ENCODE data around the gene GGA1. TPM values are rescaled to one million over a fixed set of nuclear protein-coding genes. Genes with fewer than 3 reads are reported as not detected.

Gene GGA1
- total RNA-seq, 6 donors from 2014 or later, result 52.4 to 226 (median 68.3) TPM

- WGBS, 2 donors, result 72 to 74% methylated on average over 4 to 6 of the region's 6 CpGs
- H3K9me3 ChIP-seq, result no peaks in the 10 kb centered on the region
- H3K4me1 ChIP-seq, result peaks cover 9 to 16% (median 12%) of the 10 kb centered on the region in 4 donors
- no peaks in the 10 kb centered on the region for H3K27me3 ChIP-seq
- H3K27ac ChIP-seq, result no peak overlapping the region
- no peak for TF ChIP-seq EP300 (IDR thresholded peaks at IDR 0.05)
- no peak for TF ChIP-seq POLR2A (IDR thresholded peaks at IDR 0.05)
- TF ChIP-seq CTCF (IDR thresholded peaks at IDR 0.05), result no peak
- TF ChIP-seq POLR2AphosphoS5 (IDR thresholded peaks at IDR 0.05), result no peak
- no peak for ATAC-seq (ENCODE audit: low FRiP score in 2 of 2)
- DNase-seq, result no peak
- peaks cover 0 to 12% (median 3%) of the 10 kb centered on the region in 4 donors for H3K36me3 ChIP-seq
- H3K4me3 ChIP-seq, result no peak overlapping the region
Measured at GRCh38 chr22:37669586-37669985, 61.0 kb downstream of the GGA1 start.

DNA sequence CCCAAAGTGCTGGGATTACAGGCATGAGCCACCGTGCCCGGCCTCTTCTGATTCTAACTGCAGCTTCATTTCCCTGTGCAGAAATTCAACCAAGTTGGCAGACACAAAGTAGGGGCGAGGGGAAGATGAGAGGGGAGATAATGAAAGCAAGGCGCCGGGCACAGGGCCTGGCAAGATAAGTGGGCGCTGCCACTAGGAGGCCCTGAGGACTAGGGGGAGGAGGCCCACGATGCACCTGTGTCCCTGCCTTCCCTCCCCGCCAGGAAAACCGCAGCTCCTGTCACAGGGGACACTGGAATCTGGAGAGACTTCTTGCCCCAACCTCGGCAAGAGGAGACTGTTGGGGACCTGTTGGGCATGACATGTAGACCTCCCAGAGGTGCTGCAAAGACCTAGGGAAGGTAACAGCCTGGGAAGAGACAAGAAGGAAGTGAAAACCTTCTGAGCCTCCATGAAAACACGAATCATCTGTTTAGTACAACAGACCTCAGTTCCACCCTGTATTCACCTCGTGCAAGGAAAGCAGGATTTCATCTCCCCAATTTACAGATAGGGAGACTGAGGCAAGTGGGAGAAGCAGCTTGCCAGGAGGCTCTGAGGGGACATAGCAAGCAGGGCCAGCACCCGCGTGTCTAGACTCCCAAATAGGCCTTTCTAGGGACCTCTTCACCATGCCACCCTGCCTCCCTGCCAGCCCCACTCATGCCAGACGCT, 63.7 kb downstream of the GGA1 start:
- Histone ChIP-seq H3K4me3 (no peak overlapping the region), H3K27ac (peak overlapping the region in 1 of 4 donors; percentile 95), H3K36me3 (no peaks in the 10 kb centered on the region), H3K9me3 (no peaks in the 10 kb centered on the region), H3K27me3 (no peaks in the 10 kb centered on the region), H3K4me1 (peaks cover 28 to 42% (median 38%) of the 10 kb centered on the region in 4 donors)
- ATAC-seq (ENCODE audit: low FRiP score in 2 of 2) (no peak), DNase-seq (no peak)
- WGBS, 2 donors, result 63% methylated on average over 15 of the region's 15 CpGs
- TF ChIP-seq CTCF (IDR thresholded peaks at IDR 0.05) (no peak), EP300 (IDR thresholded peaks at IDR 0.05) (no peak), POLR2A (IDR thresholded peaks at IDR 0.05) (no peak), POLR2AphosphoS5 (IDR thresholded peaks at IDR 0.05) (no peak)

DNA sequence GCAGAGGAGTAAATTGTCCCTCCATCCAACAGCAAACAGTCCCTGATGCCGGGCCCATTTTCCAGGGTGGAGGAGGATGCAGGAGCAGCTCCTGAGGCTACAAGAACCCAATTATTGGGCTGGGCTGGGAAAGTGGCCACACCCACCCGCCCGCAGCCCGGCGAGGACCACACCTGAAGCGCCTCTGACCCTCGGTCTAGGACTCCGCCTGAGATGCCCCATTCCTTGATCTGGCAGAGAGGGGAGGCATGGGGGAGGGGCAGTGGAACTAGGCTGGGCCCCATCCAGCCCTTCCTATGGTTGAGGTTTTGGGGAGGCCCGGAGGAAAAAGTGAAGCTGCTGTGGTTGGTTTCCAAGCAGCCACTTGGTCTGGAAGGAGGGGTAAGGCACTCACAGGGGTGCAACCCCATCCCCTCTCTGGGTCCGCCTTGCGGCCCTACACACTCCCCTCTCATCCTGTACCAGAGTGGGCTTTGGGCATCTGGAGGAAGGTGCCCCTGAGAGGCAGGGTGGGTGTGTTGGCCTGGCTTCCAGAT, 64.4 kb downstream of the GGA1 start:
- 69 to 78% methylated on average over 3 to 10 of the region's 11 CpGs for WGBS, 2 donors
- Histone ChIP-seq H3K36me3 (peaks cover 0 to 4% (median 0%) of the 10 kb centered on the region in 4 donors), H3K4me1 (peaks cover 34 to 48% (median 40%) of the 10 kb centered on the region in 4 donors), H3K27me3 (no peaks in the 10 kb centered on the region), H3K4me3 (no peak overlapping the region), H3K27ac (peak overlapping the region in 2 of 4 donors; percentile 34 to 95), H3K9me3 (no peaks in the 10 kb centered on the region)
- DNase-seq (no peak), ATAC-seq (ENCODE audit: low FRiP score in 2 of 2) (no peak)
- TF ChIP-seq CTCF (IDR thresholded peaks at IDR 0.05) (no peak), POLR2AphosphoS5 (IDR thresholded peaks at IDR 0.05) (no peak), POLR2A (IDR thresholded peaks at IDR 0.05) (no peak), EP300 (IDR thresholded peaks at IDR 0.05) (no peak)

GRCh38 chr22:37674248-37674647, 65.6 kb downstream of the GGA1 start:
- H3K4me3 ChIP-seq, result no peak overlapping the region
- 83 to 90% methylated on average over 12 of the region's 12 CpGs for WGBS, 2 donors
- ATAC-seq (ENCODE audit: low FRiP score in 2 of 2) (no peak), DNase-seq (no peak)
- H3K27ac ChIP-seq, result peak overlapping the region; percentile 87 to 97 (median 94)
- no peaks in the 10 kb centered on the region for H3K27me3 ChIP-seq
- H3K4me1 ChIP-seq, result peaks cover 38 to 54% (median 45%) of the 10 kb centered on the region in 4 donors
- no peaks in the 10 kb centered on the region for H3K9me3 ChIP-seq
- H3K36me3 ChIP-seq, result peaks cover 0 to 15% (median 5%) of the 10 kb centered on the region in 4 donors
- TF ChIP-seq CTCF (IDR thresholded peaks at IDR 0.05), result no peak
- no peak for TF ChIP-seq POLR2AphosphoS5 (IDR thresholded peaks at IDR 0.05)
- no peak for TF ChIP-seq EP300 (IDR thresholded peaks at IDR 0.05)
- TF ChIP-seq POLR2A (IDR thresholded peaks at IDR 0.05), result no peak

Measured in upper lobe of left lung (tissue), 6 donors.